HG03139 (cell line): ENCODE results near the gene C21orf91.
"Not testable (repeated sequence)": the region's sequence is repeated elsewhere in the genome, so short reads cannot be mapped to it uniquely, and the experiment has no call there.

Experiments
- ATAC-seq: cut with Tn5 transposase; IDR thresholded peaks from one replicate; pipeline ENCODE4 v1.9.1; 2021; ENCODE audit not compliant: unreplicated experiment

Gene C21orf91

DNA sequence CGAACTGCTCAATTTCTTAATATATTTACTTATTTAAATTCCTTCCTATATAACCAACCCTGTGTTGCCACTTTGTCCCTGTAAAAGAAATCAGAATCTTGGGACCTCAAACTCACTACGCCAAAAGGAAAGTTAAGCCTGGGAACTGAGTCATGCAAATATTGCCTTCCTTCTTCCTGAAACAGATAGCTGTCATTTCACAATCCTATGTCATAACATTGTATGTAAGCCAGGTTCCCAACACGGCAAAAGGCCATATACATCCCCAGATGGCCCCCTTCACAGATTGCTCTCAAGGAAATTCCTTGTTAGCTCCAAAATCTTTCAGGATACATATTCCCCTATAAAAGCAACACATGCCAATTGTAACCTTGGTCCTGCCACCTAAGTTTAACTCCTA, 39.7 kb downstream of the C21orf91 start:
- ATAC-seq = no peak

- ATAC-seq = no peak
These were observed 41.9 kb downstream of the C21orf91 start for GRCh38 chr21:17777072-17777765.

DNA sequence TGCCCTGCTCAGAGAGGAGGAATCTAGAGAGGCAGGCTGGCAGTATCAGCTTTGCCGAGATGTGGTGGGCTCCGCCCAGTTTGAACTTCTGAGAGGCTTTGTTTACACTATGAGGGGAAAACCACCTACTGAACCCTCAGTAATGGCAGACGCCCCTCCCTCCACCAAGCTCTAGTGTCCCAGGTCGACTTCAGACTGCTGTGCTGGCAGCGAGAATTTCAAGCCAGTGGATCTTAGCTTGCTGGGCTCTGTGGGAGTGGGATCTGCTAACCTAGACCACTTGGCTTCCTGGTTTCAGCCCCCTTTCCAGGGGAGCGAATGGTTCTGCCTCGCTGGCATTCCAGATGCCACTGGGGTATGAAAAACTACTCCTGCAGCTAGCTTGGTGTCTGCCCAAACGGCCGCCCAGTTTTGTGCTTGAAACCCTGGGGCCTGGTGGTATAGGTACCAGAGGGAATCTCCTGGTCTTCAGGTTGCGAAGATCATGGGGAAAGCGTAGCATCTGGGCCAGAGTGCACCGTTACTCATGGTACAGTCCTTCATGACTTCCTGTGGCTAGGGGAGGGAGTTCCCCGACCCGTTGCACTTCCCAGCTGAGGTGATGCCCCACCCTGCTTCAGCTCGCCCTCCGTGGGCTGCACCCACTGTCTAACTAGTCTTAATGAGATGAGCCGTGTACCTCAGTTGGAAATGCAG, 43.6 kb downstream of the C21orf91 start:
- ATAC-seq = peak; percentile 51

- not testable (repeated sequence) for ATAC-seq
These were observed 44.1 kb downstream of the C21orf91 start for GRCh38 chr21:17775021-17775420.

- ATAC-seq = no peak
These were observed 49.7 kb downstream of the C21orf91 start for GRCh38 chr21:17769447-17769845.

- no peak for ATAC-seq
These were observed 50.2 kb downstream of the C21orf91 start for GRCh38 chr21:17768840-17769446.

DNA sequence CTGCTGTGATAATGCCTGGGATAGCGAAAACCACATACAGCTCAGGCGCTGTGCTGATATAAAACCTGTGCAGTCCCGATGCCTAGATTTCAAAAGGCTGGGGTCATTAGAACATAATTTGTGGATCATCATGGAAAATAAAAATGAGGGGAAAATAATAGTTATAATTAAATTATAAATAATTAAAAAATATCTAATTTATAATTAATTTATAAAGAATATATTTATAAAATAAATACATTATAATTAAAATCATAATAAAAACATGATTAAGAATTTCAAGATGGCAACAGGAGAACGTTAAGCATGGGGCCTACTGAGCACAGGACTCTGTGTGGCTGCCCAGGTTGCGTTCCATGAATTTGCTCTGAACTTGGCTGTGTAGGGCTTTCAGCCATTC, 53.9 kb downstream of the C21orf91 start:
- ATAC-seq = no peak

- no peak for ATAC-seq
These were observed 55.7 kb downstream of the C21orf91 start for GRCh38 chr21:17763288-17764037.

GRCh38 chr21:17759511-17760178, 59.5 kb downstream of the C21orf91 start:
- ATAC-seq = no peak

- ATAC-seq = no peak
These were observed 60.5 kb downstream of the C21orf91 start for GRCh38 chr21:17758683-17759082.

DNA sequence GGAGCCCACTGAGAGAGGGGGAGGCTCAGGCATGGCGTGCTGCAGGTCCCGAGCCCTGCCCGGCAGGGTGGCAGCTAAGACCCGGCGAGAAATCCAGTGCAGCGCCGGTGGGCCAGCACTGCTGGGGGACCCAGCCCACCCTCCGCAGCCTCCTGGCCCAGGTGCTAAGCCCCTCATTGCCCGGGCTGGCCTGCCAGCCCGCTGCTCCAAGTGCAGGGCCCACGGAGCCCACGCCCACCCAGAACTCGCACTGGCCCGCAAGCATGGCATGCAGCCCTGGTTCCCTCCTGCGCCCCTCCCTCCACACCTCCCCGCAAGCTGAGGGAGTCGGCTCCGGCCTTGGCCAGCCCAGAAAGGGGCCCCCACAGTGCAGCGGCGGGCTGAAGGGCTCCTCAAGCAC, 61.5 kb downstream of the C21orf91 start:
- no peak for ATAC-seq

DNA sequence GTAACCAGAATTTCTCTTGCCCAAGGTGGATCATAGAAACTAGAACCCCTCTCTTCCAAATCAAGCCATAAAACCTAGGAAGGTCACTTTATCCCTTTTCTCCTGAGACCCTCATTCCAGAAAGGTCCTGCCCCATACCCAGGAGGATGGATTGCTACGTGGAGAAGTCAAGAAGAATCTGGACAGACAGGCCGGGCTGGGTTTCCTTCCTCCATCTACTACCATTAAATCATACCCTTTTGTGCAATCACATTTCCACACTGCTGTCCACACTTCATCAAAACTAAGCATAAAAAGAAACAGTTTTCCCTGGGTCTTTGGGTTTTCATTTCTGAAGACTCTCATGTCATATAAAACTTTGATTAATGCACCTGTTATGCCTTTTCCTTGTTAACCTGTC, 65.4 kb downstream of the C21orf91 start:
- no peak for ATAC-seq

DNA sequence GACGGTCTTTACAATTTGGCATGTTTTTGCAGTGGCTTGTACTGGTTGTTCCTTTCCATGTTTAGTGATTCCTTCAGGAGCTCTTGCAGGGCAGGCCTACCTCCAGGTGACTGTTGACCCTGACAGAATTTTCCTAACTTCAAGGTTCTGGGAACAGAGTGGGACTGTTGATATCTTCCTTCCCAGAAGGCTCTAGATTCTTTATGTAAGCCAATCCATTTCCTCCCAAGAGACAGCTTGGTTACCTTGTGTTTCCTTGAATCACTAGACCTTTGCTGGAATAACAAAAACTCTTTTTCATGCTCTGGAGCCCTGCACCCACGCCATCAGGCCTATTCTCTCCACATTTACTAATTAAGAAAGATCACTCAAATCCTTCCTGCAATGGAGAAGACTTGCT, 67.0 kb downstream of the C21orf91 start:
- no peak for ATAC-seq

- ATAC-seq = no peak
These were observed 72.2 kb downstream of the C21orf91 start for GRCh38 chr21:17746920-17747319.

DNA sequence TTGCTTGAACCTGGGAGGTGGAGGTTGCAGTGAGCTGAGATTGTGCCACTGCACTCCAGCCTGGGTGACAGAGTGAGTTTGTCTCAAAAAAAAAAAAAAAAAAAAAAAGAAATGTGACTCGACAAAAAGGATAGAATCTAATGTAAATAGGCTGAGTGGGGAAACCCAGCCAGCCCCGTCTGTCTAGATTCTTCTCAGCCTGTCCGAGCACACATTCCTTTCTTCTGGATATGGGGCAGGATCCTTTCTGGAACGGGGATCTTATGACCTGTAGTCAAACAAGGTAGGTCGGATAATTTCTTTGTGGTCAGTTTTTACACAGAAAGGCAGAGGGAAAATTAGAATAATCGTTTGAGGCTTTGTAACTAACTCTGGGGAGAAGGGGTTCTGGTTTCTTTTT, 74.1 kb downstream of the C21orf91 start:
- no peak for ATAC-seq

DNA sequence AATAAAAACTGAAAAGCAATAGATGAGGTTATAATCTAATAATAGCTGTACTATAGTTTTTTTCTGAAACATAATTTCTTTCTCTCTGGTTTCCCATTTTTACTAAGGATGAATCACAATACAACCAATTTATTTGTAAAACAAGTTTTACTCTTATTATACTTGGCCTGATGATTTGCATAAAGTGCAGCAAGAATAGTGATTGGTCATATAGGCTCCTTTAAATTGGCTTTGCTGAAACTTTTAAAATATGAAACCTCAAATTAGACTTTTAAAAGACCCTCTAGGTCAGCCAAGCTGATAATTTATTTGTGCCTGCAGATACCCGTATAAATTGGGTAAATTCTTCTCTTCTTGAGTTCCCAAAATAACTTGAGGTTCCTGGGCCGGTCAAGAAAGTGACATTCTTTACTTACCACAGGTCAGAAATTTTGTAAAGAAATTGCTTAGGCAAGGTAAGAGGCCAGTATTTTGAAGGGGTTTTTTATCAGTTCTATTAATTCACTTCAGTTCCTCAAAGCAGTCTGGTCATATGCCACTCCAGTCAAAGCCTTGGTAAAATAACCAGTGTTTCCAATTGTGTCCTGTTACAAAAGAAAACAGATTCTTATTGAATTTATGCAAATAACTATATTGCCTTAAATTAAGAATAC, 76.1 kb downstream of the C21orf91 start:
- no peak for ATAC-seq

- no peak for ATAC-seq
These were observed 77.0 kb downstream of the C21orf91 start for GRCh38 chr21:17742181-17742580.
